Prostate gland (tissue), 2 donors: ENCODE data around the gene ATF6.

ENCODE experiments used
- POLR2A ChIP-seq: fragments of 450-650 bp; IDR thresholded peaks from one replicate; pipeline ENCODE4 v1.6.1; 2016; ENCODE audit warnings: antibody characterized with exemption, mild to moderate bottlenecking
- POLR2AphosphoS5 ChIP-seq: sonication (generic); formaldehyde crosslinking; IDR thresholded peaks from one replicate; pipeline ENCODE4 v1.6.1; 2017; ENCODE audit warnings: antibody characterized with exemption
- TF ChIP-seq, protein P1 (sequence below), 4 experiments: fragments of 200-600 bp in 2 of 4; fragments of 450-650 bp in 2 of 4; sonication (generic) in 2 of 4; IDR thresholded peaks; 1 replicate in 3 of 4; 2 replicates in 1 of 4; pipeline ENCODE4 v1.5.1; 2016 to 2019; ENCODE audit warnings: antibody characterized with exemption in 4 of 4, mild to moderate bottlenecking in 2 of 4, moderate library complexity in 2 of 4

GRCh38 chr1:161787355-161787754 is 21.2 kb downstream of the ATF6 start:
- TF ChIP-seq POLR2A = no peak
- TF ChIP-seq, protein P1, sequence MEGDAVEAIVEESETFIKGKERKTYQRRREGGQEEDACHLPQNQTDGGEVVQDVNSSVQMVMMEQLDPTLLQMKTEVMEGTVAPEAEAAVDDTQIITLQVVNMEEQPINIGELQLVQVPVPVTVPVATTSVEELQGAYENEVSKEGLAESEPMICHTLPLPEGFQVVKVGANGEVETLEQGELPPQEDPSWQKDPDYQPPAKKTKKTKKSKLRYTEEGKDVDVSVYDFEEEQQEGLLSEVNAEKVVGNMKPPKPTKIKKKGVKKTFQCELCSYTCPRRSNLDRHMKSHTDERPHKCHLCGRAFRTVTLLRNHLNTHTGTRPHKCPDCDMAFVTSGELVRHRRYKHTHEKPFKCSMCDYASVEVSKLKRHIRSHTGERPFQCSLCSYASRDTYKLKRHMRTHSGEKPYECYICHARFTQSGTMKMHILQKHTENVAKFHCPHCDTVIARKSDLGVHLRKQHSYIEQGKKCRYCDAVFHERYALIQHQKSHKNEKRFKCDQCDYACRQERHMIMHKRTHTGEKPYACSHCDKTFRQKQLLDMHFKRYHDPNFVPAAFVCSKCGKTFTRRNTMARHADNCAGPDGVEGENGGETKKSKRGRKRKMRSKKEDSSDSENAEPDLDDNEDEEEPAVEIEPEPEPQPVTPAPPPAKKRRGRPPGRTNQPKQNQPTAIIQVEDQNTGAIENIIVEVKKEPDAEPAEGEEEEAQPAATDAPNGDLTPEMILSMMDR (IDR thresholded peaks at IDR 0.05) = no peak
- TF ChIP-seq POLR2AphosphoS5 = no peak
